Prostate gland (tissue), 2 donors: ENCODE results near the gene STAT1. TPM values are rescaled to one million over a fixed set of nuclear protein-coding genes. Genes with fewer than 3 reads are reported as not detected.

Experiments
- DNase-seq: peaks from one replicate; pipeline ENCODE4 v3.0.0-alpha.2; 2019; ENCODE audit warnings: low spot score
- H3K27ac ChIP-seq, 2 donors: fragments of 200-600 bp; sonication (generic); 2 replicates each; pipeline ENCODE4 v1.5.1; 2017 to 2019
- H3K27me3 ChIP-seq: fragments of 200-600 bp; sonication (generic); replicated peaks from 2 replicates; pipeline ENCODE4 v1.5.1; 2019; ENCODE audit not compliant: insufficient read depth
- H3K36me3 ChIP-seq, 2 donors: fragments of 200-600 bp; sonication (generic); 1 replicate in 1 of 2; 2 replicates in 1 of 2; pipeline versions ENCODE4 v1.5.1 to v1.8.1; 2017 to 2019
- H3K4me1 ChIP-seq: fragments of 200-600 bp; sonication (generic); replicated peaks from 2 replicates; pipeline ENCODE4 v1.5.1; 2019
- H3K4me3 ChIP-seq, 2 donors: fragments of 200-600 bp; sonication (generic); 2 replicates each; pipeline ENCODE4 v1.5.1; 2017 to 2019
- H3K9me3 ChIP-seq: fragments of 200-600 bp; sonication (generic); 2 replicates; pipeline ENCODE4 v1.5.1; 2017
- CTCF ChIP-seq, 4 experiments: fragments of 200-600 bp in 2 of 4; fragments of 450-650 bp in 2 of 4; sonication (generic) in 2 of 4; IDR thresholded peaks; 1 replicate in 3 of 4; 2 replicates in 1 of 4; pipeline ENCODE4 v1.5.1; 2016 to 2019; ENCODE audit warnings: antibody characterized with exemption in 4 of 4, mild to moderate bottlenecking in 2 of 4, moderate library complexity in 2 of 4
- POLR2A ChIP-seq: fragments of 450-650 bp; IDR thresholded peaks from one replicate; pipeline ENCODE4 v1.6.1; 2016; ENCODE audit warnings: antibody characterized with exemption, mild to moderate bottlenecking
- POLR2AphosphoS5 ChIP-seq: sonication (generic); formaldehyde crosslinking; IDR thresholded peaks from one replicate; pipeline ENCODE4 v1.6.1; 2017; ENCODE audit warnings: antibody characterized with exemption
- WGBS: methylation state at CpG from one replicate; pipeline ENCODE4 v1.1.5; 2018; 5-methylcytosine and 5-hydroxymethylcytosine counted together
- intact Hi-C: fragments of 100-400 bp; cut with DNase I; formaldehyde crosslinking; loops from one replicate; pipeline ENCODE4 v1.14.2; 2022
- total RNA-seq, 2 donors: library from RNA; depleted of rRNA; stranded (reverse); fragments of >200 nt; gene quantifications; one replicate each; pipeline ENCODE4 v1.1.0, GENCODE V29; 2016

Gene STAT1
- total RNA-seq, 2 donors from 2014 or later, result 53.3 to 64.1 TPM

GRCh38 chr2:191049728-191050639 is 36.0 kb upstream of the STAT1 start:
- H3K4me3 ChIP-seq, result no peak overlapping the region
- H3K27ac ChIP-seq, result no peak overlapping the region
- TF ChIP-seq POLR2A (no peak), POLR2AphosphoS5 (peak; percentile 40)
- DNase-seq, result no peak
- no peaks in the 10 kb centered on the region for H3K9me3 ChIP-seq
- no peaks in the 10 kb centered on the region for H3K4me1 ChIP-seq
- H3K36me3 ChIP-seq, result no peaks in the 10 kb centered on the region
- no peaks in the 10 kb centered on the region for H3K27me3 ChIP-seq
- WGBS, result 40% methylated on average over 4 of the region's 4 CpGs
- intact Hi-C loops, result loop anchor here (5.0 to 10.0 kb wide), 2 partner anchors 102 to 475 kb away; partner anchors contain the start of gene STAT4

GRCh38 chr2:191048073-191048472 is 34.1 kb upstream of the STAT1 start:
- WGBS, result 96% methylated on average over 3 of the region's 3 CpGs

GRCh38 chr2:191045141-191045540 is 31.2 kb upstream of the STAT1 start:
- H3K36me3 ChIP-seq, result no peaks in the 10 kb centered on the region
- H3K27me3 ChIP-seq, result no peaks in the 10 kb centered on the region
- no peak overlapping the region for H3K4me3 ChIP-seq
- intact Hi-C loops, result no loop called here
- no peaks in the 10 kb centered on the region for H3K9me3 ChIP-seq
- no peak for DNase-seq
- H3K27ac ChIP-seq, result no peak overlapping the region
- TF ChIP-seq POLR2A, result no peak
- TF ChIP-seq POLR2AphosphoS5, result no peak
- TF ChIP-seq CTCF (IDR thresholded peaks at IDR 0.05), result no peak
- no peaks in the 10 kb centered on the region for H3K4me1 ChIP-seq
- 91% methylated on average over 1 of the region's 1 CpG for WGBS

More at GRCh38 chr2:191048073-191048472, 34.1 kb upstream of the STAT1 start:
- Histone ChIP-seq H3K27me3 (no peaks in the 10 kb centered on the region), H3K9me3 (no peaks in the 10 kb centered on the region), H3K4me3 (no peak overlapping the region), H3K27ac (no peak overlapping the region), H3K36me3 (no peaks in the 10 kb centered on the region), H3K4me1 (no peaks in the 10 kb centered on the region)
- intact Hi-C loops, result no loop called here
- TF ChIP-seq CTCF (IDR thresholded peaks at IDR 0.05) (no peak), POLR2AphosphoS5 (no peak), POLR2A (no peak)
- no peak for DNase-seq

GRCh38 chr2:191043438-191043837 is 29.5 kb upstream of the STAT1 start:
- no peak for DNase-seq
- intact Hi-C loops, result no loop called here
- Histone ChIP-seq H3K36me3 (no peaks in the 10 kb centered on the region), H3K4me1 (no peaks in the 10 kb centered on the region), H3K27ac (no peak overlapping the region), H3K27me3 (no peaks in the 10 kb centered on the region), H3K9me3 (no peaks in the 10 kb centered on the region), H3K4me3 (no peak overlapping the region)
- 89% methylated on average over 3 of the region's 3 CpGs for WGBS
- no peak for TF ChIP-seq POLR2AphosphoS5
- TF ChIP-seq CTCF (IDR thresholded peaks at IDR 0.05), result no peak
- no peak for TF ChIP-seq POLR2A

- H3K4me1 ChIP-seq, result no peaks in the 10 kb centered on the region
- WGBS, result 54% methylated on average over 3 of the region's 3 CpGs
- no peaks in the 10 kb centered on the region for H3K27me3 ChIP-seq
- H3K9me3 ChIP-seq, result no peaks in the 10 kb centered on the region
- H3K4me3 ChIP-seq, result no peak overlapping the region
- no peak overlapping the region for H3K27ac ChIP-seq
- no peak for TF ChIP-seq POLR2A
- TF ChIP-seq POLR2AphosphoS5, result no peak
- no peak for TF ChIP-seq CTCF (IDR thresholded peaks at IDR 0.05)
- intact Hi-C loops, result no loop called here
- H3K36me3 ChIP-seq, result no peaks in the 10 kb centered on the region
- no peak for DNase-seq
These were observed 27.6 kb upstream of the STAT1 start for GRCh38 chr2:191041418-191042161.
